NB4 (cell line): ENCODE data around the gene DLG3.

ENCODE experiments used
- DNase-seq: peaks from one replicate; pipeline ENCODE4 v3.0.0; 2010; ENCODE audit warnings: low read depth
- H3K4me3 ChIP-seq: one replicate; pipeline ENCODE4 v1.5.1; 2011; ENCODE audit warnings: mild to moderate bottlenecking, low read depth, low read length, moderate library complexity
- CTCF ChIP-seq: IDR thresholded peaks from one replicate; pipeline ENCODE4 v1.5.1; 2012; ENCODE audit warnings: low read depth, low read length
- MAX ChIP-seq: IDR thresholded peaks from 2 replicates; pipeline ENCODE4 v1.6.1; 2011; ENCODE audit warnings: low read depth, low read length
- MYC ChIP-seq: IDR thresholded peaks from 2 replicates; pipeline ENCODE4 v1.6.1; 2011; ENCODE audit warnings: low read depth, low read length
- POLR2A ChIP-seq: IDR thresholded peaks from 2 replicates; pipeline ENCODE4 v1.6.1; 2011; ENCODE audit warnings: mild to moderate bottlenecking; ENCODE audit not compliant: insufficient read length; ENCODE audit errors: extremely low read depth

The DLG3 gene

GRCh38 chrX:70427365-70427764, 17.3 kb upstream of the DLG3 start:
- no peak for DNase-seq
- TF ChIP-seq CTCF, result no peak
- no peak for TF ChIP-seq MYC
- no peak for TF ChIP-seq MAX
- no peak for TF ChIP-seq POLR2A
- no peak overlapping the region for H3K4me3 ChIP-seq

GRCh38 chrX:70429759-70430158, 14.9 kb upstream of the DLG3 start:
- no peak overlapping the region for H3K4me3 ChIP-seq
- no peak for DNase-seq
- TF ChIP-seq CTCF, result no peak
- TF ChIP-seq MYC, result no peak
- no peak for TF ChIP-seq MAX
- TF ChIP-seq POLR2A, result no peak

GRCh38 chrX:70432936-70433847, 11.4 kb upstream of the DLG3 start:
- no peak for TF ChIP-seq MYC
- TF ChIP-seq MAX, result no peak
- no peak for TF ChIP-seq CTCF
- no peak for TF ChIP-seq POLR2A
- no peak for DNase-seq
- peak overlapping the region; percentile 76 for H3K4me3 ChIP-seq

GRCh38 chrX:70433848-70434351, 10.7 kb upstream of the DLG3 start:
- H3K4me3 ChIP-seq, result peak overlapping the region; percentile 76
- TF ChIP-seq MYC, result peak; percentile 72
- TF ChIP-seq POLR2A, result no peak
- peak; percentile 33 for TF ChIP-seq CTCF
- TF ChIP-seq MAX, result peak; percentile 81
- DNase-seq, result peak; percentile 78

GRCh38 chrX:70434352-70434866, 10.2 kb upstream of the DLG3 start:
- TF ChIP-seq CTCF, result no peak
- no peak for TF ChIP-seq MYC
- TF ChIP-seq POLR2A, result no peak
- no peak for TF ChIP-seq MAX
- peak; percentile 87 for DNase-seq
- peak overlapping the region; percentile 76 for H3K4me3 ChIP-seq
